BLaER1 (cell line): Measurements from ENCODE around the gene CASQ2.

Experiments
- H3K27ac ChIP-seq: shearing (Covaris generic); formaldehyde crosslinking; 2 replicates; pipeline ENCODE4 v1.8.1; 2022
- H3K27me3 ChIP-seq: shearing (Covaris generic); formaldehyde crosslinking; 2 replicates; pipeline ENCODE4 v1.8.1; 2022
- H3K36me3 ChIP-seq: shearing (Covaris generic); formaldehyde crosslinking; 2 replicates; pipeline ENCODE4 v1.8.1; 2022
- H3K4me1 ChIP-seq: shearing (Covaris generic); formaldehyde crosslinking; 2 replicates; pipeline ENCODE4 v1.8.1; 2022
- H3K4me2 ChIP-seq: shearing (Covaris generic); formaldehyde crosslinking; 2 replicates; pipeline ENCODE4 v1.8.1; 2022
- H3K4me3 ChIP-seq: shearing (Covaris generic); formaldehyde crosslinking; 2 replicates; pipeline ENCODE4 v1.8.1; 2022
- H3K9ac ChIP-seq: shearing (Covaris generic); formaldehyde crosslinking; 2 replicates; pipeline ENCODE4 v1.8.1; 2022
- H3K9me3 ChIP-seq: shearing (Covaris generic); formaldehyde crosslinking; 2 replicates; pipeline ENCODE4 v1.8.1; 2022
- H4K20me1 ChIP-seq: shearing (Covaris generic); formaldehyde crosslinking; 2 replicates; pipeline ENCODE4 v1.8.1; 2022
- Cebpa-rat ChIP-seq: shearing (Covaris generic); IDR thresholded peaks from 2 replicates; pipeline ENCODE4 v1.8.1; 2022

Gene CASQ2

DNA sequence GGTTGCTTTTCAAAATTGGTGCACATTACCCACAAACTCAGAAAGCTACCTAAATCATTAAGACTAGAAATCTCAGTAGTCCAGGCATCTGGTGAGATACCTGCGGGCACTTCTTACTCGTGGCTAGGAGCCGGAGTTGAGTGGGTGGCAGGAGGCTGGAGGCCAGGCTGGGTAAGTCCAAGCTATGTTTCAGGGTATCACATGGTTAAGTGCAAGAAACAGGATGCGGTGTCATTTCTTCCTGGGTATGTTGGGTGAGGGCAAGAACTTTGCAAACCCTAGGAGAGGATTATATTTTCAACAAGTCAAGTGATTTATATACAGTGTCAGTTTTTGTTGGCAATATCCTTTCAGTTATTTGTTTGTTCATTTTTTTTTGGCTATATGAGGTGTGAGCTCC lies 85.7 kb downstream of the CASQ2 start:
- Histone ChIP-seq H3K4me2 (no peak overlapping the region), H3K4me1 (peaks cover 4% of the 10 kb centered on the region), H3K9me3 (no peaks in the 10 kb centered on the region), H4K20me1 (no peaks in the 10 kb centered on the region), H3K27me3 (no peaks in the 10 kb centered on the region), H3K9ac (no peak overlapping the region), H3K4me3 (no peak overlapping the region), H3K36me3 (peaks cover 53% of the 10 kb centered on the region), H3K27ac (no peak overlapping the region)
- TF ChIP-seq Cebpa-rat, result no peak

DNA sequence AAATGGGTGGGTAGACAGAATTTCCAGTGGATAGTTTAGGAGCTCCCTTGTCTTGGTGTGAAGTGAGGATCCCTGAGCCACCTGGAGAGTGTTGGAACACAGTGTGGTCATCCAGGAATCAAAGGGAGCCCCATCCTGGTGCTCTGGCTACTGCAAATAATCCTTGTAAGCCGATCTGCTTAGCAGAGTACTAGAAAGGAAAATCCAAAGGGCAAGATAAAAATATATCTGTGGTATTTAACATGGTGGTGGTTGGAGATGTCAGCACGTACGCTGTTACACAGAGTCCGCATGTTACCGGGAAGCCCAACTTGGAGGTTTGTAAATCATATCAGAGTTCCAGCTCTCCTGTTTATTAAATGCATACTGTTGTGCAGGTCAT lies 87.8 kb downstream of the CASQ2 start:
- no peak overlapping the region for H3K4me2 ChIP-seq
- peaks cover 25% of the 10 kb centered on the region for H3K4me1 ChIP-seq
- no peaks in the 10 kb centered on the region for H3K9me3 ChIP-seq
- no peaks in the 10 kb centered on the region for H4K20me1 ChIP-seq
- no peaks in the 10 kb centered on the region for H3K27me3 ChIP-seq
- no peak overlapping the region for H3K27ac ChIP-seq
- H3K36me3 ChIP-seq, result peaks cover 51% of the 10 kb centered on the region
- H3K9ac ChIP-seq, result no peak overlapping the region
- TF ChIP-seq Cebpa-rat, result no peak
- no peak overlapping the region for H3K4me3 ChIP-seq

DNA sequence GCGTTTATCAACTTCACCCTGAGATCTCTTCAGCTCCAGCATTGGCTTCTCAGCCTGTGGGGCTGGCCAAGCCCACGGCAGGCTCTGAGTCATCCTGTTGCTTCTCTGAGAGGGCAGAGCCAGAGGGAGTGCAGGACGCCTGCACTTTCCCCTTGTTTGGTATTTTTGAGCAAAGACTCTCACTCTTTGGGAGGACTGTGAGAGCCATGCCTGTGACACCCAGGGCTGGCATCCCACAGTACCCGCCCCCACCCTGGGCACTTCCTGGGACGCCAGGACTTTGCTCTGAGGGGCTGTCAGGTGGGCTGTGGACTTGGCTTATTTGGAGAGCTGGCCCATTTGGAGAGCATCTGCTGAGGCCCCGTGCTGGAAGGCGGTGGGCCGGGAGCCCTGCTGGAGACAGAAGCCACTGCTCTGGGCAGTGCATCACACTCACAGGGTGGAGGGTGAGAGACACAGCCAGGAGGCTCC lies 89.3 kb downstream of the CASQ2 start:
- H3K9ac ChIP-seq, result no peak overlapping the region
- H3K4me1 ChIP-seq, result peaks cover 35% of the 10 kb centered on the region
- no peak for TF ChIP-seq Cebpa-rat
- no peaks in the 10 kb centered on the region for H4K20me1 ChIP-seq
- H3K27me3 ChIP-seq, result no peaks in the 10 kb centered on the region
- H3K36me3 ChIP-seq, result peaks cover 39% of the 10 kb centered on the region
- H3K27ac ChIP-seq, result no peak overlapping the region
- H3K4me2 ChIP-seq, result no peak overlapping the region
- H3K4me3 ChIP-seq, result no peak overlapping the region
- H3K9me3 ChIP-seq, result no peaks in the 10 kb centered on the region

DNA sequence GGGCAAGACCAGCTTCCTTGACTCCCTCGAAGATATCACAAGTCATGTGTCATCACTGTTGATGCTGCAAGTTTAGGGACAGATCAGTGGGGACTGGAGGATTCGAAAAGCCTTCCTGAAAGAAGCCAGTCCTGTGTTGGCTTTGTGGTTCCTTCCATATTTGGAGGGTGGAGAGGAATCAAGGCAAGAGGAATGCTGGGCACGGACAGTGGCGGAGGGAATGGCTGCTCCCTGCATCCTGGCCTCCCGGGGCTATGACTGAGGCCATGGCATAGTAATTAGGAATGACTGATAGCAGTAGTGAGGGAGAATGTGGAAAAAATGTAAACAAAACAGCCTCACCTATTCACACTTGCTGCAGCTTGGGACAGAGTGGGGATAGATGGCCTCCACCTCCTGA lies 90.4 kb downstream of the CASQ2 start:
- Histone ChIP-seq H3K9me3 (no peaks in the 10 kb centered on the region), H3K27me3 (no peaks in the 10 kb centered on the region)
- TF ChIP-seq Cebpa-rat, result no peak

DNA sequence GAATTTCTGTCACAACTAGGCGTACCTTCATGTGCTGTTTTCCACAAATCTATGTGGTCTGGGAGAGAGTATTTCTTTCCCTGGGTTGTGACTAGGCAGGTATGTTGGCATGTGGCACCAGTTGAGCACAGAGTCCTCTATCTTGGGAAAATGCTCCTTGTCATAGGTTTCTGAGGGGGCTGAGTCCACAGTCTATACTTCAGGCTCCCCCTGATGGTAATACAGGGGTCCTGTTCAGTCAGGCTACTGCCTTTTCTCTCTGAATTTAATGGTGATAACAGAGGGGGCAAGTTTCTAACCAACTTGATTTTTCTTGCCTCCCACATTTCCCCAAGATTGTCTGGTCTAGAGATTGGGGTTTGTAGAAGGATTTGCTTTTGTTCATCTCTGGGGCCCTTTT lies 90.9 kb downstream of the CASQ2 start:
- Histone ChIP-seq H3K9ac (no peak overlapping the region), H3K27ac (no peak overlapping the region), H3K36me3 (peaks cover 23% of the 10 kb centered on the region)

More for the DNA sequence above, 90.4 kb downstream of the CASQ2 start:
- no peak overlapping the region for H3K4me2 ChIP-seq
- H3K9ac ChIP-seq, result no peak overlapping the region
- H3K27ac ChIP-seq, result no peak overlapping the region
- H3K4me1 ChIP-seq, result peaks cover 45% of the 10 kb centered on the region
- H3K36me3 ChIP-seq, result peaks cover 28% of the 10 kb centered on the region
- H3K4me3 ChIP-seq, result no peak overlapping the region
- no peaks in the 10 kb centered on the region for H4K20me1 ChIP-seq

DNA sequence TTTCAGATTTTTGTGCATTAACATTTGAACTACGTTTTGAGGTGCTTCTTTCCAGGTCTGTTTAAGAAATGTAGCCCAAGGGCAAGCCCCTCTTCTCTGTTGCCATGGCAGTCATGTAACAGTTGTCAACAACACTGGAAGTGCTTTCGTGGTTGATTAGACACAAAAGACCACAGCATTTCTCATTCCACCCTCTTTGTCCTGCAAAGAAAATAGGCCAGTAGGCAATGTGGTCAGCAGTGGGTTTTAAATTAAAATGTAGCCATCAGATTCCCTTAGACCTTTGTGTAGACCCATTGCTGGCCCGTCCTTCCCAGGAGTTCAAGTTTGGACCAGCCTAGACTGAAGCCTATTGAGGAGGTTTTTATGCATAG lies 91.3 kb downstream of the CASQ2 start:
- H3K4me1 ChIP-seq, result peaks cover 54% of the 10 kb centered on the region
- no peak overlapping the region for H3K9ac ChIP-seq
- TF ChIP-seq Cebpa-rat, result no peak
- H3K4me3 ChIP-seq, result no peak overlapping the region
- no peaks in the 10 kb centered on the region for H3K27me3 ChIP-seq
- peaks cover 19% of the 10 kb centered on the region for H3K36me3 ChIP-seq
- no peaks in the 10 kb centered on the region for H3K9me3 ChIP-seq
- H3K4me2 ChIP-seq, result peak overlapping the region; percentile 65
- no peak overlapping the region for H3K27ac ChIP-seq
- H4K20me1 ChIP-seq, result no peaks in the 10 kb centered on the region

More for the DNA sequence above, 90.9 kb downstream of the CASQ2 start:
- Histone ChIP-seq H3K4me1 (peaks cover 50% of the 10 kb centered on the region), H3K9me3 (no peaks in the 10 kb centered on the region), H3K4me3 (no peak overlapping the region), H3K4me2 (peak overlapping the region; percentile 65), H4K20me1 (no peaks in the 10 kb centered on the region), H3K27me3 (no peaks in the 10 kb centered on the region)
- TF ChIP-seq Cebpa-rat, result no peak

DNA sequence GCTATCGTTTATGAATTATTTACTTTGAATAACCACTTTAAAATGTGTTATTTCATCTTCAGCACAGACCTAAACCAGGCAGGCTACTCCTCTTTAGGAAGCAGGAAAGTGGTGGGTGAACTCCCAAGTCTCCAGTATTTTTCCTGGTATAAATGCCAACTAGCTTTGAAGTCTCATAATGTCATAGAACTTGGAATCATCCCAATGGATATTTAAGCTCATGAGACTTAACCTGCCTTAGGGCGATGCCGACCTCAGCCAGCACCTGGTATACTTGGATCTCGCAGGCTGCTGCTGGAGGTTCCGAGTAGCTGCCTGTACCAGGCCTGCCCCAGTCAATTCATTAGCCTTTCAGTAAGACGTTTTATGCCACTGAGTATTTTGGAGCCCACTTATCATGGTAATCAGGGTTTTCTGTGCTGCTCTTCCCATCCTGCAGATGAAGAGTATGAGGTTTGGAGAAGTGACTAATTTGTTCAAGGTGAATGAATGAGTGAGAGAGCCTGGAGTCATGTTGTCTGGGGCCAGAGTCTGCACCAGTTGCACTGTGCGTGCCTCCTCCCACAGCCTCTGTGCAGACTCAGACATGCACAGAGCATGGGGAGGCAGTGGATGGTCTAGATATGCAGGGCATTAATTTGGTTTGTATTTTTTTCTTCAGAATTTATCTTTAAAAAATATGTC lies 91.9 kb downstream of the CASQ2 start:
- Histone ChIP-seq H3K4me2 (peak overlapping the region; percentile 65), H3K9ac (no peak overlapping the region)
- no peak for TF ChIP-seq Cebpa-rat

DNA sequence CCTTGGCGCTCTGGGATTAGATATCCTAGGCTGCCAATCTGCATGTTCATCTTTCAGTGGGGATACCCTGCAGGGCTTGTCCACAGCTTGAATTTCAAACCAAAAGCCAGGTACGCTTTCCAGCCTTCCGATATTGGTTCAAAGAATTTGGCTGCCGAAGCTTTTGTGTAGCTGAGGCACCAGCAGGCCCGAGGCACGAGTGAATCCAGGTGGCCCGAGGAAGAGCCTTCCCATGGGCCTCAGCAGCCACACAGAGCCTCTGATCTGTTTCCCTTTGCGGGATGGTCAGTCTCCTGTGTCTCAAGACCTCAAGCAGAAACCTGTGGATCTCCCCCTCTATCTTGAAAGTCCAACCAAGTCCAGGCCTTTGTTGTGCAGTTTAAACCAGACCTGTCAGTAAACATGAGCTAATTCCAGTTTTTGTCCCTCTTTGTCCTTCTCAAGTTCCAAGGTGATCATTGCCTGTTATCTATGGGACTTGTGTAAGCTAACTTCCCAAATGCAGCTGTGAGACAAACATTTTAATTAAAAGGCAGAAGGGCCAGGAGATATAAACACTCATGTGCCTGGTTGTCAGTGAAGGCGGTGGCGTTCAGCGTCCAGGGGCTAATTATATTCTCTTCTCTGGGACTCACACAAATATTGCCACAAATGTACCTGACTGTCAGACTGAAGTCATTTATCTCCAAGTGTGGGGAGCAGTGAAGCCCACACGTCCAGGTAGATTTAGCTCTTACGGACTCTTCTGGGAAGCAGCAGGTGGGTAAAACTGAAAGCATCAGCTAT lies 96.1 kb downstream of the CASQ2 start:
- Histone ChIP-seq H3K4me1 (peaks cover 83% of the 10 kb centered on the region), H3K27ac (no peak overlapping the region), H3K9me3 (0 out of 2 replicates have a peak, but pooled peaks cover 5% of the 10 kb centered on the region), H3K36me3 (peaks cover 19% of the 10 kb centered on the region), H3K9ac (no peak overlapping the region), H3K4me3 (no peak overlapping the region), H3K27me3 (no peaks in the 10 kb centered on the region), H4K20me1 (no peaks in the 10 kb centered on the region), H3K4me2 (peak overlapping the region; percentile 69)
- no peak for TF ChIP-seq Cebpa-rat

More for the DNA sequence above, 91.9 kb downstream of the CASQ2 start:
- Histone ChIP-seq H3K36me3 (peaks cover 19% of the 10 kb centered on the region), H3K4me1 (peaks cover 60% of the 10 kb centered on the region), H3K27me3 (no peaks in the 10 kb centered on the region), H3K4me3 (no peak overlapping the region), H4K20me1 (no peaks in the 10 kb centered on the region), H3K9me3 (no peaks in the 10 kb centered on the region), H3K27ac (no peak overlapping the region)

DNA sequence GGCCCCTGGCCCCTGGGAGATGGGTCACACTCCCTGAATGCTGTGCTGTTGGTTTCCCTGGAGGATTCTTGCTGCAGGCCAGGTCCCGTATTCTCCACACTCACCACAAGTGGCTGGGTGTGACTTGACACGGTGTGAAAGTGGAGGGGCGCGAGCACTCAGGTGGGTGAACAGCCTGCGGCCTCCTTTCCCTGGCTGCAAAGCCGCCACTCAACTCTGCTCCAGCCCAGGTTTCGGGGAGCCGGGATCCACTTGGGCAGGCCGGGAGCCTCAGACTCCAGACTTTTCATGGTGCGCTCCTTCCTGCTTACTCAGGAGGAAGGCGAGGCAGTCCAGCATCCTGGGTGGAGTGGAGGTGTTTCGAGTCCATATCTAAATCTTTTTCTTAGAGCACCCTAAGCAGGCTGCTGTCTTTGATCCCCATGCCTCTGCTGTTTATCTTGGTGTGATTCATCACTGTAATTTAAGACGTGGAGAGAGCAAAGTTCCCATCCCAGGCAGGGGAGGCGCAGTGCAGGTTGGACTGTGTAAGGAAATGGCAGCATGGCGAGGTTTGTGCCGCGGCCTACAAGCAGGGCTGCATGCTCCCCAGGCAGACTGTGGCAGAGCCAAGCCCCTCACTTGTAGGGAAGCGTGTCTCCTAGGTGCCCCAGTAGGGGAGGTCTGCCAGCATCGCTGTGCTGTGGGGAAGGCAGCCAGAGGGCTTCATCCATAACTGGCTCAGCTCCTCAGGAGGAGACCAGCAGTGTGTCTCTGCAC lies 97.2 kb downstream of the CASQ2 start:
- 0 out of 2 replicates have a peak overlapping the region, but pooled peaks have one; percentile 27 for H3K9ac ChIP-seq
- 0 out of 2 replicates have a peak, but pooled peaks cover 5% of the 10 kb centered on the region for H3K9me3 ChIP-seq
- peak overlapping the region; percentile 25; the same call in 1 of the 2 replicates for H3K27ac ChIP-seq
- H3K27me3 ChIP-seq, result no peaks in the 10 kb centered on the region
- H3K36me3 ChIP-seq, result peaks cover 27% of the 10 kb centered on the region
- H4K20me1 ChIP-seq, result no peaks in the 10 kb centered on the region
- peaks cover 73% of the 10 kb centered on the region for H3K4me1 ChIP-seq
- no peak for TF ChIP-seq Cebpa-rat
- 0 out of 2 replicates have a peak overlapping the region, but pooled peaks have one; percentile 7 for H3K4me3 ChIP-seq
- peak overlapping the region; percentile 69 for H3K4me2 ChIP-seq
